Activated T-helper 2 cell treated with anti-CD3 and anti-CD28 coated beads, Interferon-gamma antibody, Interleukin-2, Interleukin-4, amounts not matched to agents 10 μg/mL and 5 μg/mL and 100 μg/mL, durations not matched to agents 14 hours and 24 hours and 36 hours (primary cell): ENCODE results near the gene SPOUT1. TPM values are rescaled to one million over a fixed set of nuclear protein-coding genes. Genes with fewer than 3 reads are reported as not detected.

ENCODE experiments used
- DNase-seq: peaks from one replicate; pipeline ENCODE4 v3.0.0; 2021; ENCODE audit warnings: low spot score
- H3K27ac Mint-ChIP-seq: one replicate; pipeline ENCODE4 v1.8.0; 2021; ENCODE audit warnings: mixed read lengths
- H3K27me3 Mint-ChIP-seq: one replicate; pipeline ENCODE4 v1.8.0; 2021; ENCODE audit warnings: low read depth, mixed read lengths
- H3K36me3 Mint-ChIP-seq: one replicate; pipeline ENCODE4 v1.8.0; 2021; ENCODE audit warnings: low read depth, mixed read lengths
- H3K4me1 Mint-ChIP-seq: one replicate; pipeline ENCODE4 v1.8.0; 2021; ENCODE audit warnings: low read depth, mixed read lengths
- H3K4me3 Mint-ChIP-seq: one replicate; pipeline ENCODE4 v1.8.0; 2021; ENCODE audit warnings: low read depth, mild to moderate bottlenecking, moderate library complexity, mixed read lengths
- H3K9me3 Mint-ChIP-seq: one replicate; pipeline ENCODE4 v1.8.0; 2021; ENCODE audit warnings: mixed read lengths
- intact Hi-C: fragments of 100-400 bp; cut with micrococcal nuclease; formaldehyde crosslinking; loops from one replicate; pipeline ENCODE4 v1.15.1; 2023
- total RNA-seq: library from RNA; stranded (reverse); gene quantifications from 2 replicates; pipeline ENCODE4 v1.2.3, GENCODE V29; 2022

SPOUT1 gene
- total RNA-seq, 1 donor from 2014 or later, result 127 TPM

DNA sequence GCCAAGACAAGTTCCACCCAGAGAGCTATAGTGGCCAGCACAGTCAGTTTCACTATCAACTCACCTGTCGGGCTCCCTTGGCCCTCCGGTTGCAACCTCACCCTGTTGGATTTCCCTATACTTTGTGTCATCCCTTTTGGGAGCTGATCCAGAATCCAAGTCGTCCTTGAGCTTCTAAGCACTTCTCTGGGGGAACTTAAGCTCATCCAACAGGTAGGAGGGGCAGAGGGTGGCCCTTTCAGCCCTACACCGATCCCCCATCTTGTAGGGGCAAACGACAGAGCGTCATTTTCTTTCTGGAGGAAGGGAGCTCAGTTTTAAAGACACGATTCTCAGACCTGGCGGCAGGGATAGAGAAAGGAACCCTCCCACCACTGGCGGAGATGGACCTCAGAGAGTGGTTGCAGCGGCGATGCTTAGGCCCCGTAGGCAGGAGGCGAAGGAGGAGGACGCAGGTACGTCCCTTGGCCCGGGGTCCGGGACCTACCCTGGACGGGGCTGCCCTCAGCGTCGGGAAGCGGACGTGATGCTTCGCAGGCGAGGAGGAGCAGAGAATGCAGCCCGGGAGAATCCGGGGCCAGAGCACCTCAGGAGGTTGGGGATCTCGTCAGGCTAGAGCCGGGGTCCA, 58.4 kb downstream of the SPOUT1 start:
- Mint-ChIP-seq H3K9me3 (peaks cover 4% of the 10 kb centered on the region), H3K4me1 (peaks cover 13% of the 10 kb centered on the region), H3K4me3 (peak overlapping the region; percentile 97), H3K27me3 (no peaks in the 10 kb centered on the region), H3K27ac (peak overlapping the region; percentile 92), H3K36me3 (no peaks in the 10 kb centered on the region)
- no peak for DNase-seq
- intact Hi-C loops, result loop anchor here (1.0 to 5.0 kb wide), 3 partner anchors 16 to 56 kb away; partner anchors contain the start of genes SPOUT1, TBC1D13 and ZDHHC12

- Mint-ChIP-seq H3K27me3 (no peaks in the 10 kb centered on the region), H3K27ac (peak overlapping the region; percentile 92), H3K36me3 (no peaks in the 10 kb centered on the region), H3K4me3 (peak overlapping the region; percentile 97), H3K9me3 (peaks cover 4% of the 10 kb centered on the region), H3K4me1 (peaks cover 13% of the 10 kb centered on the region)
- no peak for DNase-seq
- intact Hi-C loops, result loop anchor here (1.0 to 5.0 kb wide), 3 partner anchors 17 to 57 kb away; partner anchors contain the start of genes SPOUT1, TBC1D13 and ZDHHC12
These were observed 59.1 kb downstream of the SPOUT1 start for GRCh38 chr9:128770286-128771030.

Other genes with a start within 250 kb of the SPOUT1 start
- gene DYNC2I2, start 172.9 kb downstream of the SPOUT1 start, total RNA-seq, result 41.7 and 43.5 TPM in 2 replicates
- gene SET, start 140.6 kb downstream of the SPOUT1 start, total RNA-seq, result 749 and 756 TPM in 2 replicates
- gene PKN3, start 127.3 kb downstream of the SPOUT1 start, total RNA-seq, result 25.4 and 28.0 TPM in 2 replicates
- gene ZDHHC12, start 105.7 kb downstream of the SPOUT1 start, total RNA-seq, result 51.7 and 53.2 TPM in 2 replicates
- 18.6 and 18.7 TPM in 2 replicates for gene ZER1, start 57.9 kb downstream of the SPOUT1 start, total RNA-seq
- 20.5 and 24.2 TPM in 2 replicates for gene TBC1D13, start 42.5 kb downstream of the SPOUT1 start, total RNA-seq
- 19.9 and 21.7 TPM in 2 replicates for gene ENDOG, start 11.3 kb downstream of the SPOUT1 start, total RNA-seq
- 13.6 and 14.0 TPM in 2 replicates for gene KYAT1, start 52.2 kb upstream of the SPOUT1 start, total RNA-seq
- gene LRRC8A, start 52.3 kb upstream of the SPOUT1 start, total RNA-seq, result 24.9 and 25.4 TPM in 2 replicates
- gene PHYHD1, start 91.2 kb upstream of the SPOUT1 start, total RNA-seq, result 0.44 and 0.68 TPM in 2 replicates
- 13.0 and 13.3 TPM in 2 replicates for gene DOLK, start 117.8 kb upstream of the SPOUT1 start, total RNA-seq
- 161 and 175 TPM in 2 replicates for gene NUP188, start 117.9 kb upstream of the SPOUT1 start, total RNA-seq
- gene SH3GLB2, start 198.5 kb upstream of the SPOUT1 start, total RNA-seq, result 71.5 and 73.4 TPM in 2 replicates
- gene MIGA2, start 206.8 kb upstream of the SPOUT1 start, total RNA-seq, result 41.5 and 41.7 TPM in 2 replicates